H1 (cell line): Measurements from ENCODE around the gene CDH8. TPM values are rescaled to one million over a fixed set of nuclear protein-coding genes. Genes with fewer than 3 reads are reported as not detected.

Experiments
- CTCF ChIA-PET: fragments of 300-600 bp; sonication (Branson Sonifier 250); formaldehyde crosslinking; loops from one replicate; lab custom pipeline; 2021; ENCODE audit not compliant: partially characterized antibody; lab: Charles Lee
- POLR2A ChIA-PET: fragments of 300-600 bp; sonication (Branson Sonifier 250); formaldehyde crosslinking; loops from one replicate; lab custom pipeline; 2021; ENCODE audit warnings: inconsistent platforms; ENCODE audit not compliant: partially characterized antibody; lab: Charles Lee
- DNase-seq, 2 experiments: peaks; one replicate each; pipeline versions ENCODE4 v3.0.0 to v3.0.0-alpha.2; 2010 to 2022; ENCODE audit warnings: low spot score in 2 of 2, low read depth in 1 of 2, mixed read lengths in 1 of 2
- FAIRE-seq: peaks from 2 replicates; lab custom pipeline; 2011; peaks lifted over from hg19 to GRCh38; lab: Jason Lieb, UNC
- H2AFZ ChIP-seq: 2 replicates; pipeline ENCODE4 v1.8.1; 2012; ENCODE audit warnings: low read length, inconsistent platforms
- H2AK5ac ChIP-seq: 2 replicates; pipeline ENCODE4 v1.6.1; 2013; ENCODE audit warnings: low read depth, low read length
- H2BK120ac ChIP-seq: replicated peaks from 2 replicates; pipeline ENCODE3; 2013; ENCODE audit warnings: low read depth, low read length, inconsistent platforms
- H2BK12ac ChIP-seq: 2 replicates; pipeline ENCODE4 v1.6.1; 2013; ENCODE audit warnings: low read depth, low read length
- H2BK15ac ChIP-seq: 2 replicates; pipeline ENCODE4 v1.6.1; 2013; ENCODE audit warnings: low read length
- H2BK20ac ChIP-seq: 2 replicates; pipeline ENCODE4 v1.6.1; 2013; ENCODE audit warnings: low read length
- H2BK5ac ChIP-seq: 2 replicates; pipeline ENCODE4 v1.6.1; 2013; ENCODE audit warnings: low read depth, low read length
- H3K14ac ChIP-seq: 2 replicates; pipeline ENCODE4 v1.6.1; 2013; ENCODE audit warnings: inconsistent platforms; ENCODE audit not compliant: insufficient read length
- H3K18ac ChIP-seq: 2 replicates; pipeline ENCODE4 v1.6.1; 2013; ENCODE audit warnings: low read length; ENCODE audit errors: extremely low read depth
- H3K23ac ChIP-seq: 2 replicates; pipeline ENCODE4 v1.6.1; 2013; ENCODE audit warnings: inconsistent platforms; ENCODE audit not compliant: insufficient read length
- H3K23me2 ChIP-seq: 2 replicates; pipeline ENCODE4 v1.6.1; 2013; ENCODE audit warnings: low read depth, low read length
- H3K27ac ChIP-seq: 2 replicates; pipeline ENCODE4 v1.6.1; 2011; ENCODE audit warnings: low read depth, low read length, inconsistent platforms
- H3K27me3 ChIP-seq, 4 experiments: replicated peaks in 1 of 4; 1 replicate in 1 of 4; 2 replicates in 3 of 4; pipeline versions ENCODE4 v1.6.1 to v1.8.1; 2011 to 2013; ENCODE audit warnings: low read length in 3 of 4, mild to moderate bottlenecking in 3 of 4, inconsistent platforms in 2 of 4, mixed read lengths in 2 of 4, moderate library complexity in 1 of 4; ENCODE audit not compliant: control insufficient read depth in 3 of 4, insufficient read depth in 3 of 4; ENCODE audit errors: extremely low read depth in 1 of 4
- H3K36me3 ChIP-seq, 4 experiments: 2 replicates each; pipeline versions ENCODE4 v1.6.1 to v1.8.1; 2011 to 2013; ENCODE audit warnings: mild to moderate bottlenecking in 4 of 4, low read length in 3 of 4, moderate library complexity in 2 of 4, control low read depth in 1 of 4, inconsistent platforms in 1 of 4; ENCODE audit not compliant: insufficient read depth in 4 of 4, control insufficient read depth in 2 of 4
- H3K4ac ChIP-seq: replicated peaks from 2 replicates; pipeline ENCODE3; 2013; ENCODE audit warnings: low read length, low read depth, mixed read lengths, inconsistent platforms; ENCODE audit not compliant: insufficient read length
- H3K4me1 ChIP-seq, 4 experiments: replicated peaks in 1 of 4; 1 replicate in 1 of 4; 2 replicates in 3 of 4; pipeline versions ENCODE4 v1.6.1 to v1.8.1; 2011 to 2013; ENCODE audit warnings: low read length in 3 of 4, inconsistent platforms in 2 of 4, mixed read lengths in 1 of 4; ENCODE audit not compliant: insufficient read depth in 4 of 4, control insufficient read depth in 3 of 4
- H3K4me2 ChIP-seq, 2 experiments: 2 replicates each; pipeline versions ENCODE4 v1.6.1 to v1.8.1; 2011 to 2013; ENCODE audit warnings: low read depth in 2 of 2, low read length in 2 of 2, control low read depth in 1 of 2, inconsistent platforms in 1 of 2, mild to moderate bottlenecking in 1 of 2; ENCODE audit not compliant: insufficient read depth in 1 of 2
- H3K4me3 ChIP-seq, 4 experiments: fragments of 200-600, 300-600 bp in 1 of 4; sonication (generic), shearing (Covaris generic), sonication (Bioruptor Twin) in 1 of 4; 2 replicates each; pipeline versions ENCODE4 v1.5.1 to v1.8.1; 2011 to 2016; ENCODE audit warnings: low read length in 4 of 4, low read depth in 3 of 4, control low read depth in 2 of 4, inconsistent platforms in 2 of 4, mild to moderate bottlenecking in 2 of 4, mixed read lengths in 1 of 4, moderate library complexity in 1 of 4; ENCODE audit not compliant: insufficient read depth in 2 of 4; ENCODE audit errors: extremely low read depth in 1 of 4
- H3K56ac ChIP-seq: replicated peaks from 2 replicates; pipeline ENCODE3; 2013; ENCODE audit warnings: low read depth, mild to moderate bottlenecking, mixed read lengths, low read length, inconsistent platforms; ENCODE audit not compliant: insufficient read length
- H3K79me1 ChIP-seq: 2 replicates; pipeline ENCODE4 v1.6.1; 2013; ENCODE audit warnings: low read depth, low read length, control low read depth
- H3K79me2 ChIP-seq, 2 experiments: 2 replicates each; pipeline versions ENCODE4 v1.6.1 to v1.8.1; 2012 to 2013; ENCODE audit warnings: low read length in 2 of 2, mild to moderate bottlenecking in 2 of 2, inconsistent platforms in 1 of 2; ENCODE audit not compliant: insufficient read depth in 2 of 2, control insufficient read depth in 1 of 2
- H3K9ac ChIP-seq, 4 experiments: replicated peaks in 1 of 4; 1 replicate in 1 of 4; 2 replicates in 3 of 4; pipeline versions ENCODE4 v1.6.1 to v1.8.1; 2011 to 2013; ENCODE audit warnings: low read depth in 3 of 4, low read length in 3 of 4, control low read depth in 2 of 4, mild to moderate bottlenecking in 2 of 4, moderate library complexity in 2 of 4, inconsistent platforms in 1 of 4; ENCODE audit errors: extremely low read depth in 1 of 4
- H3K9me3 ChIP-seq, 2 experiments: 2 replicates each; pipeline versions ENCODE4 v1.6.1 to v1.8.1; 2012 to 2013; ENCODE audit warnings: mild to moderate bottlenecking in 2 of 2, moderate library complexity in 2 of 2, control low read depth in 1 of 2, inconsistent platforms in 1 of 2, low read depth in 1 of 2, low read length in 1 of 2, mixed read lengths in 1 of 2; ENCODE audit not compliant: insufficient read depth in 2 of 2
- H4K20me1 ChIP-seq, 2 experiments: replicated peaks in 1 of 2; 2 replicates each; pipeline versions ENCODE3 to v1.8.1; 2011 to 2013; ENCODE audit warnings: inconsistent platforms in 2 of 2, low read length in 2 of 2, mild to moderate bottlenecking in 1 of 2; ENCODE audit not compliant: insufficient read depth in 2 of 2, control insufficient read depth in 1 of 2
- H4K5ac ChIP-seq: 2 replicates; pipeline ENCODE4 v1.6.1; 2013; ENCODE audit warnings: low read length, low read depth, mixed read lengths, inconsistent platforms; ENCODE audit not compliant: insufficient read length
- H4K8ac ChIP-seq: 2 replicates; pipeline ENCODE4 v1.8.0; 2013; ENCODE audit warnings: mild to moderate bottlenecking, moderate library complexity, low read length, inconsistent platforms; ENCODE audit not compliant: insufficient read depth; ENCODE audit errors: extremely low read depth
- H4K91ac ChIP-seq: replicated peaks from 2 replicates; pipeline ENCODE3; 2013; ENCODE audit warnings: low read length, mixed read lengths, inconsistent platforms; ENCODE audit not compliant: insufficient read length
- CTBP2 ChIP-seq: IDR thresholded peaks from 2 replicates; pipeline ENCODE4 v1.7.0; 2011; ENCODE audit warnings: borderline replicate concordance, mild to moderate bottlenecking, moderate library complexity, mixed read lengths, low read length; ENCODE audit not compliant: insufficient read depth, insufficient read length
- CTCF ChIP-seq, 3 experiments: IDR thresholded peaks; 1 replicate in 2 of 3; 2 replicates in 1 of 3; pipeline versions ENCODE4 v1.5.1 to v1.6.1; 2011; ENCODE audit warnings: low read length in 3 of 3, mild to moderate bottlenecking in 3 of 3, inconsistent platforms in 2 of 3, low read depth in 1 of 3, moderate library complexity in 1 of 3; ENCODE audit not compliant: insufficient read depth in 1 of 3; ENCODE audit errors: control extremely low read depth in 1 of 3
- JUN ChIP-seq: IDR thresholded peaks from 2 replicates; pipeline ENCODE4 v1.6.1; 2011; ENCODE audit warnings: low read depth, mild to moderate bottlenecking, improper control_type of control experiment, low read length
- KDM4A ChIP-seq: IDR thresholded peaks from one replicate; pipeline ENCODE4 v1.7.1; 2012; ENCODE audit warnings: low read depth, mild to moderate bottlenecking, moderate library complexity, low read length, inconsistent platforms; ENCODE audit not compliant: severe bottlenecking
- PHF8 ChIP-seq: fragments of 200-600 bp; sonication (generic); conservative IDR thresholded peaks from 2 replicates; pipeline ENCODE4 v1.7.1; 2012; ENCODE audit warnings: low read depth, mild to moderate bottlenecking, inconsistent platforms, low read length, moderate library complexity
- RFX5 ChIP-seq: IDR thresholded peaks from 2 replicates; pipeline ENCODE4 v1.6.1; 2011; ENCODE audit warnings: low read depth, low read length, improper control_type of control experiment, borderline replicate concordance
- TAF1 ChIP-seq: IDR thresholded peaks from 2 replicates; pipeline ENCODE4 v1.6.1; 2011; ENCODE audit warnings: mild to moderate bottlenecking, low read depth, low read length
- WGBS, 2 experiments: shearing (Covaris generic) in 1 of 2; methylation state at CpG; one replicate each; pipeline versions ENCODE4 v1.1.6 to v1.1.7; 2013 to 2015; ENCODE audit warnings: low lambda C conversion rate in 2 of 2, mixed read lengths in 2 of 2, inconsistent platforms in 1 of 2, low coverage in 1 of 2, missing lambda C conversion rate in 1 of 2; ENCODE audit not compliant: insufficient replicate concordance in 2 of 2, insufficient coverage in 1 of 2, insufficient read length in 1 of 2; ENCODE audit errors: extremely low coverage in 1 of 2, missing lambda C conversion rate in 1 of 2; 5-methylcytosine and 5-hydroxymethylcytosine counted together
- polyA plus RNA-seq, 7 experiments: library from polyadenylated mRNA; depleted of rRNA in 3 of 7; stranded (reverse) in 5 of 7; unstranded in 2 of 7; fragments of >200 nt in 5 of 7; fragments of 200-250 nt in 2 of 7; gene quantifications; 1 replicate in 5 of 7; 2 replicates in 1 of 7; 4 replicates in 1 of 7; pipeline versions ENCODE4 v1.2.1 to v1.2.3, GENCODE V29; 2011 to 2013; ENCODE audit warnings: missing spikeins in 2 of 7, mixed read lengths in 2 of 7
- total RNA-seq: library from RNA; stranded (reverse); fragmentation: NEBNext Ultra II Directional; extraction: Animal tissue kit (Norgen Biotek cat#: 25700); gene quantifications from 2 replicates; pipeline ENCODE4 v1.2.1, GENCODE V29; 2021

Gene CDH8
- total and polyA plus RNA-seq, 2 of the 8 experiments (the other 6 are each of a cell fraction or from before 2014, with no cell fraction given): 7.7 to 8.4 TPM

- no peak overlapping the region for H4K8ac ChIP-seq
- H2AK5ac ChIP-seq: no peak overlapping the region
- H3K27me3 ChIP-seq: peaks cover 4 to 49% (median 36%) of the 10 kb centered on the region in 4 experiments
- H3K18ac ChIP-seq: no peak overlapping the region
- H4K91ac ChIP-seq: no peak overlapping the region
- FAIRE-seq (no peak), DNase-seq (no peak)
- no peak overlapping the region for H3K56ac ChIP-seq
- H2BK12ac ChIP-seq: no peak overlapping the region
- no peak overlapping the region for H2BK20ac ChIP-seq
- H3K36me3 ChIP-seq: no peaks in the 10 kb centered on the region
- H3K4me2 ChIP-seq: no peak overlapping the region
- H4K20me1 ChIP-seq: no peaks in the 10 kb centered on the region
- no peak overlapping the region for H3K9ac ChIP-seq
- ChIA-PET CTCF (interaction anchor here (1.1 kb wide), 1 partner anchor 27 kb away, joined by 3 read pairs; no protein-coding TSS in a partner anchor), POLR2A (no interaction called here)
- no peaks in the 10 kb centered on the region for H3K79me1 ChIP-seq
- 55% methylated on average over 3 of the region's 3 CpGs; no CpG with 5 or more reads in 1 of the 2 experiments for WGBS, 2 experiments
- H3K9me3 ChIP-seq: no peaks in the 10 kb centered on the region
- no peak overlapping the region for H2BK5ac ChIP-seq
- H3K4me1 ChIP-seq: peaks cover 3 to 16% (median 10%) of the 10 kb centered on the region in 4 experiments; a peak in 6 of 7 replicates
- no peak overlapping the region for H3K14ac ChIP-seq
- H3K79me2 ChIP-seq: no peaks in the 10 kb centered on the region
- H3K27ac ChIP-seq: no peak overlapping the region
- H2AFZ ChIP-seq: no peak overlapping the region
- no peak overlapping the region for H3K4ac ChIP-seq
- no peak overlapping the region for H3K4me3 ChIP-seq
- H2BK120ac ChIP-seq: no peak overlapping the region
- H2BK15ac ChIP-seq: no peak overlapping the region
- peaks cover 26% of the 10 kb centered on the region for H3K23me2 ChIP-seq
- H3K23ac ChIP-seq: no peak overlapping the region
- H4K5ac ChIP-seq: no peak overlapping the region
- TF ChIP-seq RFX5 (no peak), CTBP2 (no peak), JUN (no peak), KDM4A (no peak), PHF8 (no peak), TAF1 (no peak), CTCF (IDR thresholded peaks at IDR 0.05; ENCODE audit: control extremely low read depth in 1 of 3, insufficient read depth in 1 of 3, low read depth in 1 of 3, low read length in 3 of 3) (no peak)
Measured at GRCh38 chr16:62038646-62039045, 2.4 kb upstream of the CDH8 start.
